WTC11 (cell line): Measurements from ENCODE around the gene DROSHA. TPM values are rescaled to one million over a fixed set of nuclear protein-coding genes. Genes with fewer than 3 reads are reported as not detected.

Experiments used
- ATAC-seq: fragments of 200-7000 bp; cut with Tn5 transposase; 2 replicates; pipeline ENCODE4 v1.10.0; 2021; ENCODE audit warnings: mild to moderate bottlenecking, moderate library complexity
- CTCF ChIA-PET: fragments of 300-600 bp; sonication (Branson Sonifier 250); formaldehyde crosslinking; loops from one replicate; lab custom pipeline; 2021; ENCODE audit warnings: antibody characterized with exemption; lab: Charles Lee
- POLR2A ChIA-PET: fragments of 350-600 bp; sonication (Branson Sonifier 250); formaldehyde crosslinking; loops from one replicate; lab custom pipeline; 2021; ENCODE audit warnings: antibody characterized with exemption; lab: Charles Lee
- DNase-seq: peaks from one replicate; pipeline ENCODE4 v3.0.0; 2021; ENCODE audit warnings: low spot score
- H3K27ac Mint-ChIP-seq: 2 replicates; pipeline ENCODE4 v1.8.0; 2021; ENCODE audit warnings: mixed read lengths
- H3K27me3 Mint-ChIP-seq: 2 replicates; pipeline ENCODE4 v1.8.0; 2021; ENCODE audit warnings: low read depth, mild to moderate bottlenecking, moderate library complexity, mixed read lengths
- H3K36me3 Mint-ChIP-seq: 2 replicates; pipeline ENCODE4 v1.8.0; 2021; ENCODE audit warnings: mixed read lengths
- H3K4me1 Mint-ChIP-seq: 2 replicates; pipeline ENCODE4 v1.8.0; 2022; ENCODE audit warnings: mixed read lengths
- H3K4me3 Mint-ChIP-seq: 2 replicates; pipeline ENCODE4 v1.8.0; 2021; ENCODE audit warnings: mild to moderate bottlenecking, moderate library complexity, mixed read lengths
- H3K9me3 Mint-ChIP-seq: 2 replicates; pipeline ENCODE4 v1.8.0; 2021; ENCODE audit warnings: mixed read lengths
- ATF1 ChIP-seq: sonication (generic); formaldehyde crosslinking; IDR thresholded peaks from 2 replicates; pipeline ENCODE4 v1.8.1; 2023; ENCODE audit warnings: mild to moderate bottlenecking, moderate library complexity, missing genetic modification reagents
- CBFB ChIP-seq: sonication (generic); formaldehyde crosslinking; IDR thresholded peaks from 2 replicates; pipeline ENCODE4 v1.8.1; 2022; ENCODE audit warnings: mild to moderate bottlenecking, low read depth, missing genetic modification reagents
- CREM ChIP-seq: sonication (generic); formaldehyde crosslinking; IDR thresholded peaks from 2 replicates; pipeline ENCODE4 v1.8.1; 2022; ENCODE audit warnings: mild to moderate bottlenecking, missing genetic modification reagents, moderate library complexity
- ERG ChIP-seq: fragments of 250-450 bp; sonication (Bioruptor Pico); IDR thresholded peaks from 2 replicates; pipeline ENCODE4 v1.8.0; 2021; ENCODE audit warnings: mild to moderate bottlenecking
- GTF2I ChIP-seq: fragments of 250-450 bp; sonication (Bioruptor Pico); conservative IDR thresholded peaks from 2 replicates; pipeline ENCODE4 v1.4.0; 2021; ENCODE audit warnings: mild to moderate bottlenecking
- MAX ChIP-seq: sonication (generic); formaldehyde crosslinking; IDR thresholded peaks from 2 replicates; pipeline ENCODE4 v1.8.0; 2022; ENCODE audit warnings: mild to moderate bottlenecking, missing genetic modification reagents
- NFYB ChIP-seq: sonication (generic); formaldehyde crosslinking; conservative IDR thresholded peaks from 2 replicates; pipeline ENCODE4 v1.8.0; 2022; ENCODE audit warnings: low read depth, missing genetic modification reagents
- NR1H2 ChIP-seq: sonication (generic); formaldehyde crosslinking; IDR thresholded peaks from 2 replicates; pipeline ENCODE4 v1.9.0; 2021; ENCODE audit warnings: mild to moderate bottlenecking, moderate library complexity, missing genetic modification reagents
- RELA ChIP-seq: sonication (generic); formaldehyde crosslinking; IDR thresholded peaks from 2 replicates; pipeline ENCODE4 v1.8.1; 2022; ENCODE audit warnings: missing genetic modification reagents, mild to moderate bottlenecking, borderline replicate concordance
- RORB ChIP-seq: fragments of 250-450 bp; sonication (Bioruptor Pico); IDR thresholded peaks from 2 replicates; pipeline ENCODE4 v1.9.0; 2021; ENCODE audit warnings: mild to moderate bottlenecking
- TCF7 ChIP-seq: sonication (generic); formaldehyde crosslinking; IDR thresholded peaks from 2 replicates; pipeline ENCODE4 v1.8.0; 2022; ENCODE audit warnings: mild to moderate bottlenecking, low read depth, missing genetic modification reagents, moderate library complexity
- TEAD1 ChIP-seq: sonication (generic); formaldehyde crosslinking; IDR thresholded peaks from 2 replicates; pipeline ENCODE4 v1.8.0; 2022; ENCODE audit warnings: mild to moderate bottlenecking, missing genetic modification reagents
- TP53 ChIP-seq: sonication (generic); formaldehyde crosslinking; IDR thresholded peaks from 2 replicates; pipeline ENCODE4 v1.8.1; 2023; ENCODE audit warnings: mild to moderate bottlenecking, missing genetic modification reagents
- USF1 ChIP-seq: sonication (generic); formaldehyde crosslinking; IDR thresholded peaks from 2 replicates; pipeline ENCODE4 v1.8.0; 2022; ENCODE audit warnings: mild to moderate bottlenecking, missing genetic modification reagents
- ZBTB21 ChIP-seq: sonication (generic); formaldehyde crosslinking; IDR thresholded peaks from 2 replicates; pipeline ENCODE4 v1.8.1; 2023; ENCODE audit warnings: mild to moderate bottlenecking, missing genetic modification reagents, borderline replicate concordance
- ZNF263 ChIP-seq: sonication (generic); formaldehyde crosslinking; IDR thresholded peaks from 2 replicates; pipeline ENCODE4 v1.8.1; 2022; ENCODE audit warnings: low read depth, mild to moderate bottlenecking, moderate library complexity, missing genetic modification reagents
- total RNA-seq: library from RNA; stranded (reverse); gene quantifications from 3 replicates; pipeline ENCODE4 v1.2.3, GENCODE V29; 2021
- TF ChIP-seq, protein P1 (sequence below): sonication (generic); formaldehyde crosslinking; IDR thresholded peaks from 2 replicates; pipeline ENCODE4 v1.8.1; 2022; ENCODE audit warnings: low read depth, mild to moderate bottlenecking, moderate library complexity, missing genetic modification reagents, borderline replicate concordance
- TF ChIP-seq, protein P2 (sequence below): fragments of 250-450 bp; sonication (Bioruptor Pico); IDR thresholded peaks from 2 replicates; pipeline ENCODE4 v1.9.0; 2021; ENCODE audit warnings: mild to moderate bottlenecking
- TF ChIP-seq, protein P3 (sequence below): sonication (generic); formaldehyde crosslinking; IDR thresholded peaks from 2 replicates; pipeline ENCODE4 v1.8.1; 2023; ENCODE audit warnings: mild to moderate bottlenecking, missing genetic modification reagents, moderate library complexity

Gene DROSHA
- total RNA-seq, 1 experiment from 2014 or later = 125 TPM

DNA sequence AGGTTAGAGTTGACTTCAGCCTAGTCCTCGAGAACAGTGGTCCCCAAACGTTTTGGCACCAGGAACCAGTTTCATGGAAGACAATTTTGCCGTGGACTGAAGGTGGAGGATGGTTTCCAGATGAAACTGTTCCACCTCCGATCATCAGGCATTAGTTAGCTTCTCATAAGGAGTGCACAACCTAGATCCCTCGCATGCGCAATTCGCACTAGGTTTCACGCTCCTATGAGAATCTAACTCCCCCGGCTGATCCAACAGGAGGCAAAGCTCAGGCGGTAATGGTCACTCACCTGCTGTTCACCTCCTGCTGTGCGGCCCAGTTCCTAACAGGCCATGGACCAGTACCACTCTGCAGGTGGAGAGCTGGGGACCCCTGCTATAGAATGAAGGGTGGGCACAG lies 174.9 kb downstream of the DROSHA start:
- Mint-ChIP-seq H3K36me3 (no peaks in the 10 kb centered on the region), H3K4me1 (peaks cover 18% of the 10 kb centered on the region), H3K9me3 (peaks cover 19% of the 10 kb centered on the region), H3K27ac (no peak overlapping the region), H3K27me3 (peaks cover 2% of the 10 kb centered on the region; the same call in 1 of the 2 replicates), H3K4me3 (no peak overlapping the region)
- TF ChIP-seq, protein P1, sequence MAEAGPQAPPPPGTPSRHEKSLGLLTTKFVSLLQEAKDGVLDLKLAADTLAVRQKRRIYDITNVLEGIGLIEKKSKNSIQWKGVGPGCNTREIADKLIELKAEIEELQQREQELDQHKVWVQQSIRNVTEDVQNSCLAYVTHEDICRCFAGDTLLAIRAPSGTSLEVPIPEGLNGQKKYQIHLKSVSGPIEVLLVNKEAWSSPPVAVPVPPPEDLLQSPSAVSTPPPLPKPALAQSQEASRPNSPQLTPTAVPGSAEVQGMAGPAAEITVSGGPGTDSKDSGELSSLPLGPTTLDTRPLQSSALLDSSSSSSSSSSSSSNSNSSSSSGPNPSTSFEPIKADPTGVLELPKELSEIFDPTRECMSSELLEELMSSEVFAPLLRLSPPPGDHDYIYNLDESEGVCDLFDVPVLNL (CRISPR knock-in tag) = no peak
- TF ChIP-seq TCF7 (CRISPR knock-in tag) (no peak), NFYB (no peak), TEAD1 (CRISPR knock-in tag) (no peak), GTF2I (CRISPR knock-in tag) (no peak), TP53 (CRISPR knock-in tag) (no peak), ZNF263 (no peak), USF1 (CRISPR knock-in tag) (no peak), MAX (CRISPR knock-in tag) (no peak), CBFB (CRISPR knock-in tag) (no peak), RELA (CRISPR knock-in tag) (no peak), ERG (CRISPR knock-in tag) (no peak), NR1H2 (CRISPR knock-in tag) (no peak)
- TF ChIP-seq, protein P2, sequence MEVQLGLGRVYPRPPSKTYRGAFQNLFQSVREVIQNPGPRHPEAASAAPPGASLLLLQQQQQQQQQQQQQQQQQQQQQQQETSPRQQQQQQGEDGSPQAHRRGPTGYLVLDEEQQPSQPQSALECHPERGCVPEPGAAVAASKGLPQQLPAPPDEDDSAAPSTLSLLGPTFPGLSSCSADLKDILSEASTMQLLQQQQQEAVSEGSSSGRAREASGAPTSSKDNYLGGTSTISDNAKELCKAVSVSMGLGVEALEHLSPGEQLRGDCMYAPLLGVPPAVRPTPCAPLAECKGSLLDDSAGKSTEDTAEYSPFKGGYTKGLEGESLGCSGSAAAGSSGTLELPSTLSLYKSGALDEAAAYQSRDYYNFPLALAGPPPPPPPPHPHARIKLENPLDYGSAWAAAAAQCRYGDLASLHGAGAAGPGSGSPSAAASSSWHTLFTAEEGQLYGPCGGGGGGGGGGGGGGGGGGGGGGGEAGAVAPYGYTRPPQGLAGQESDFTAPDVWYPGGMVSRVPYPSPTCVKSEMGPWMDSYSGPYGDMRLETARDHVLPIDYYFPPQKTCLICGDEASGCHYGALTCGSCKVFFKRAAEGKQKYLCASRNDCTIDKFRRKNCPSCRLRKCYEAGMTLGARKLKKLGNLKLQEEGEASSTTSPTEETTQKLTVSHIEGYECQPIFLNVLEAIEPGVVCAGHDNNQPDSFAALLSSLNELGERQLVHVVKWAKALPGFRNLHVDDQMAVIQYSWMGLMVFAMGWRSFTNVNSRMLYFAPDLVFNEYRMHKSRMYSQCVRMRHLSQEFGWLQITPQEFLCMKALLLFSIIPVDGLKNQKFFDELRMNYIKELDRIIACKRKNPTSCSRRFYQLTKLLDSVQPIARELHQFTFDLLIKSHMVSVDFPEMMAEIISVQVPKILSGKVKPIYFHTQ (CRISPR knock-in tag) = no peak
- TF ChIP-seq, protein P3, sequence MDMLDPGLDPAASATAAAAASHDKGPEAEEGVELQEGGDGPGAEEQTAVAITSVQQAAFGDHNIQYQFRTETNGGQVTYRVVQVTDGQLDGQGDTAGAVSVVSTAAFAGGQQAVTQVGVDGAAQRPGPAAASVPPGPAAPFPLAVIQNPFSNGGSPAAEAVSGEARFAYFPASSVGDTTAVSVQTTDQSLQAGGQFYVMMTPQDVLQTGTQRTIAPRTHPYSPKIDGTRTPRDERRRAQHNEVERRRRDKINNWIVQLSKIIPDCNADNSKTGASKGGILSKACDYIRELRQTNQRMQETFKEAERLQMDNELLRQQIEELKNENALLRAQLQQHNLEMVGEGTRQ (CRISPR knock-in tag) = no peak
- ChIA-PET CTCF (no interaction called here), POLR2A (no interaction called here)
- DNase-seq = no peak
- no peak for ATAC-seq

GRCh38 chr5:31355337-31355736 lies 176.6 kb downstream of the DROSHA start:
- H3K4me1 Mint-ChIP-seq = peaks cover 13% of the 10 kb centered on the region
- CTCF ChIA-PET = no interaction called here

More at GRCh38 chr5:31355337-31355736, 176.6 kb downstream of the DROSHA start:
- H3K36me3 Mint-ChIP-seq = no peaks in the 10 kb centered on the region
- ATAC-seq = no peak
- no peak overlapping the region for H3K27ac Mint-ChIP-seq
- peaks cover 3% of the 10 kb centered on the region; the same call in 1 of the 2 replicates for H3K27me3 Mint-ChIP-seq
- TF ChIP-seq NR1H2 (CRISPR knock-in tag) (no peak), CREM (CRISPR knock-in tag) (no peak), MAX (CRISPR knock-in tag) (no peak), ZBTB21 (CRISPR knock-in tag) (no peak), NFYB (no peak), CBFB (CRISPR knock-in tag) (no peak), ATF1 (CRISPR knock-in tag) (no peak), RORB (no peak)
- TF ChIP-seq, protein P2 (CRISPR knock-in tag) = no peak
- TF ChIP-seq, protein P1 (CRISPR knock-in tag) = no peak
- no peak overlapping the region for H3K4me3 Mint-ChIP-seq
- DNase-seq = no peak
- POLR2A ChIA-PET = no interaction called here
- H3K9me3 Mint-ChIP-seq = peaks cover 25% of the 10 kb centered on the region
